Mucosa of gallbladder (tissue), 1 donor: ENCODE results near the gene SPR. TPM values are rescaled to one million over a fixed set of nuclear protein-coding genes. Genes with fewer than 3 reads are reported as not detected.

Experiments used
- DNase-seq: peaks from one replicate; pipeline ENCODE4 v3.0.0-alpha.2; 2020; ENCODE audit warnings: low spot score
- total RNA-seq: library from RNA; stranded (reverse); gene quantifications from one replicate; pipeline ENCODE4 v1.2.1, GENCODE V29; 2021
- donor health status: DM: no; HTN: no; CAD: no.

The SPR gene
- total RNA-seq, 1 donor from 2014 or later: 60.3 TPM

DNA sequence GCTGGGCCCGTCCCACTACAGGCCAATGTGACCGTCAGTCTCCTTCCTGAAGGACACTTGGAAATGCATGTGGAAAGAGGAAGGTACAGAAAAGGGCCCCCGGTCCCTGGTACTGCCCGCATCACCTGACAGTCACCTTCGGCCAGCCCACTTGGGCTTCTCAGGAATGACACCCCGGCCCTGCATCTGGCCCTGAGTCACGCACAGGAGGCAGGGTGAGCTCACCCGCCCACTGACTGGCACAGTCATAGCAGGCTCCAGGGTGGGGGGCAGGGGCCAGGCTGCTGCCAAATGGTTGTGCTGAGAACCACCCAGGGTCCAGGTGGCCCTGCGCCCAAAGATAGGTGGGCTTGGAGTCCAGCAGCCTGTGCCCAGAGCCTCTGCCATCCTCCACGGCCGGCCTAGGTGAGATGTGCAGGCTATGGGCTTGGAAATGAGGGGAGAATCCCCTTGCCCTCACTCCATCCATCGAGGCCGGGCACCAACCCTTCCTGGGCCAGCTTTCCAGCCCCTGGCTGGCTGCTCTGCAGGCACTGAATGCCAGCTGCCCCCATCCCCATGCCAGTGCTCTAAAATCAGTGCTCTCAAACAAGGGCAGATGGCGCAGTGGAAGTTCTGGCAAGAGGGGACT is 44.2 kb downstream of the SPR start:
- DNase-seq: no peak

DNA sequence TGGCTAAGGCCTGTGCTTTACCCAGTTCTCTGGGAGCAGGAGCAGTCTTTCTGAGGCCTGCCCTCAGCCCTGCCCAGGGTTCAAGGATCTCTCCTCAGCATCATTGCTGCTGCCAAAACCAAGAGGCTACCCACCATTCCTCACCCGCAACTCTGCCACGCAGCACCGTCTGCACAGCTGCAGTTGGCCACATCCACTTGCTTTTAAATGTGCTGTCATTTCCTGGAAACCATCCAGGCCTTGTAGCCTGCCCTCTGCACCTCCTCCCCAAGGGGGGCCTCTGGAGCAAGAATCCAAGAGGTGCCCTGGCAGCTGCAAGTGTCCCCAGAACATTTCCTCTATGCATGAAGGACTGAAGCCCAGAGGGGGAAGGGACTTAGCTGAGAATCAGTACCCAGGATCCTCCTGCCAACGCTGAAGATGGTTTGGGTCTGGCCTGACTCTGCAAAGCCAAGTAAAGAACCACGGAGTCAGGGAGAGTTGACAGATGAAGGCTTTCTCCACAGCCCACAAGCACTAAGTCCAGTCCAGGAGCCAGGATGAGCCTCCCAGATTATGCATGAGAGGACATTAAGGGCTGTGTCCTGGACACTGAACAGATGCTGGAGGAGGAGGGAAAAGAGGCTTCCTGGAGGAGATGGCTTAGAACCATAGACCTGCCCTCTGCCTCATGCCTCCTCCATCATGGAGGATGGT is 45.0 kb downstream of the SPR start:
- no peak for DNase-seq

DNA sequence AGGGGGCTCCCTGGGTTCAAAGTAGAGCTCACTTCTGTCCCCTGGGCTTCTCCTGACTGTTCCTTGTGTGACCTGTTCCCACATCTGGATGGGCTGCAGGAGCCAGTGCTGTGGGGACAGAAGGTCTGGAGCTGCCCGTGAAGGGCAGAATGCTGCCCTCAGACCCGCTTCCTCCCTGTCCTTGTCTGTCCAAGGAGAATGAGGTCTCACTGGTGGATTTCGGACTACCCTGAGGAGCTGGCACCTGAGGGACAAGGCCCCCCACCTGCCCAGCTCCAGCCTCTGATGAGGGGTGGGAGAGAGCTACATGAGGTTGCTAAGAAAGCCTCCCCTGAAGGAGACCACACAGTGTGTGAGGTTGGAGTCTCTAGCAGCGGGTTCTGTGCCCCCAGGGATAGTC is 45.6 kb downstream of the SPR start:
- DNase-seq: no peak

DNA sequence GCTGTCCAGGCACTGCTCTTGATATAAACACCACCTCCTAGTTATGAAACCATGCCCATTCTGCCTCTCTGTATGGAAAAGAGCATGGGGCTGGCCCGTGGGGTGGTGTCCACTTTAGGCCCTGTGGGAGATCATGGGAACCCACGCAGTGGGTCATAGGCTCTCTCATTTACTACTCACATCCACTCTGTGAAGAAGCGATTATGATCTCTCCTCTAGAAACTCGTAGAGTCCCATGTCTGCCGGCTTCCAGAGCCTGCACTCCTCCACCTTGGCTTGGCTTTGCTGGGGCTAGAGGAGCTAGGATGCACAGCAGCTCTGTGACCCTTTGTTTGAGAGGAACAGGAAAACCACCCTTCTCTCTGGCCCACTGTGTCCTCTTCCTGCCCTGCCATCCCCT is 46.0 kb downstream of the SPR start:
- DNase-seq: no peak

DNA sequence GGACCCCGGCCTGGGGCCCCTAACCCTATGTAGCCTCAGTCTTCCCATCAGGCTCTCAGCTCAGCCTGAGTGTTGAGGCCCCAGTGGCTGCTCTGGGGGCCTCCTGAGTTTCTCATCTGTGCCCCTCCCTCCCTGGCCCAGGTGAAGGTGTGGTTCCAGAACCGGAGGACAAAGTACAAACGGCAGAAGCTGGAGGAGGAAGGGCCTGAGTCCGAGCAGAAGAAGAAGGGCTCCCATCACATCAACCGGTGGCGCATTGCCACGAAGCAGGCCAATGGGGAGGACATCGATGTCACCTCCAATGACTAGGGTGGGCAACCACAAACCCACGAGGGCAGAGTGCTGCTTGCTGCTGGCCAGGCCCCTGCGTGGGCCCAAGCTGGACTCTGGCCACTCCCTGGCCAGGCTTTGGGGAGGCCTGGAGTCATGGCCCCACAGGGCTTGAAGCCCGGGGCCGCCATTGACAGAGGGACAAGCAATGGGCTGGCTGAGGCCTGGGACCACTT is 46.5 kb downstream of the SPR start:
- DNase-seq: no peak

DNA sequence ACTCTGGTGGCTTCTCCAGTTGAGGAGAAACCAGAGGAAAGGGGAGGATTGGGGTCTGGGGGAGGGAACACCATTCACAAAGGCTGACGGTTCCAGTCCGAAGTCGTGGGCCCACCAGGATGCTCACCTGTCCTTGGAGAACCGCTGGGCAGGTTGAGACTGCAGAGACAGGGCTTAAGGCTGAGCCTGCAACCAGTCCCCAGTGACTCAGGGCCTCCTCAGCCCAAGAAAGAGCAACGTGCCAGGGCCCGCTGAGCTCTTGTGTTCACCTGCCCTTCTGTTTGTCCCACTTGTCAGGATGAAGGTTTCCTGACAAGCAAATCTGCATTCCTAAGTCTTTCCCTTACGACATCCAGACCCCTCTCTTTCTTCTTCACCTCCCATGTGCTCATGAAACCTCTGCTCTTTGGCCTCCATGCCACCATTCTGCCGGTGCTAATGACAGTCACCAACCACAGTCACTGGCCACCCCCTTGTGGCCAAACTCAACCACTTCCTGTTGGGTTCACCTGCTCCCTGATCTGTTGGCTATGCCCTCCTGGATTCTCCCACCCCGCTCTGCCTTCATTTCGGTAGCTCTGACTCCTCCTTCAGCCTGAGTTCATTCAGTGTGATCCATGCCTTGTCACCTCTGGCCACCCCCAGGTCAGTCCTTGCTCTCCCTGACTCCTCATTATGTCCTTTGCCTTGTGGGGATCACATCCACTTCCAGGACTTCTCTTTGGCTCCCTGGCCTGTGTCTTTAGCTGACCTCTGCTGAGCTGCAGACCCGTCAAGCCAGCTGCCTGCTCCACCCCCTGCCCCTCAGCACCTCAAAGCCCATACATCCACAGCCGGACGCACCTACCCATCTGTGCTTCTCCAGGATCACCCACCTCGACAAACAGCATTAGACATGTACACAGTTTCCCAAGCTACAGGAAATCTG is 47.7 kb downstream of the SPR start:
- no peak for DNase-seq

DNA sequence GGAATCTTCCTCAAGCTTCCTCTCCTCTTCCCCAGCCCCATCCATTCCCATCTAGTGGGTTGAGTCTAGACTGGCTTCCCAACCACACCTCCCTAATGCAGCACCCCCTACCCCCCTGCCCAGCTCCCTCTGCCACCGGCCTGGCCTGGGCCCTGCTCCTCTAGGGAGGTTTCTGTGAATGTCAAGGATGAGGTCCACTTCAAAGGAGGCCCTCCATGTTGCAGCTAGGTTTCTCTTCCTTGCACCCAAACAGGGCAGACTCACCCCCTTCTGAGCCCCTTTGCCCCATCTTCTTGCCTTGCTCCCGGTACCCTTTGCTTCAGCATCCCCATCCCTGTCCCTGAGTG is 48.4 kb downstream of the SPR start:
- no peak for DNase-seq

DNA sequence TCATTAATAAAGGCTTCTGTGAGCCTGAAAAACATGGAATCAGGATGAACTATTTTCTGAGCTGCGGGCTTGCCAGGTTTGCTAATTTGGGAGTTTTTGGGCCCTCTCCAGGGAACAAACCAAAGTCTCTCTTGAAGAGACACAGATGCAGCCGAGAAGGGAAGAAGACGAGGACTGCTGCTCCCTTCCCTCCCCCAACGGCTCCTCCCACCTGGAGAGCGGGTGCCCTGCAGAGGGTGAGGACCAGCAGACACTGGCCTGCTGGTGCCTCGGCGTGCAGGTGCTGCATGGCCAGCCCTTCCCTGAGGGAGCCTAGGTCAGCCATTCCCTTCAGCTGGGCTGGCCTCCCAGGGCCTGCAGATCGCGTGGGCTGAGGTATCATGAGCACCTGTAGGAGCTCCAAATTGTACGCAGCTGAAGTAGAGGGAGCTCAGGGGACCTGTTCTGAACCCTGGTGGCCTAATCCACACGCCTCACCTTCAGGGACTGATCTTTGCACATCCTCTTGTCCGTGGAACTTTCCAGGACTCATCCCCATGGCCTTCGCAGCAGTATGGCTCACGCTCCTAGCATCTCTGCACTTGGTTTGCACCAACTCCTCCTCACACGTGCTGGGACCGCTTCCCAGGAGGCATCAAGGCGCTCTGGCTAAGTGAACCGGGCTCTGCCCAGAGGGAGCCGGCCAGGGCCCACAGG is 49.6 kb downstream of the SPR start:
- DNase-seq: no peak

DNA sequence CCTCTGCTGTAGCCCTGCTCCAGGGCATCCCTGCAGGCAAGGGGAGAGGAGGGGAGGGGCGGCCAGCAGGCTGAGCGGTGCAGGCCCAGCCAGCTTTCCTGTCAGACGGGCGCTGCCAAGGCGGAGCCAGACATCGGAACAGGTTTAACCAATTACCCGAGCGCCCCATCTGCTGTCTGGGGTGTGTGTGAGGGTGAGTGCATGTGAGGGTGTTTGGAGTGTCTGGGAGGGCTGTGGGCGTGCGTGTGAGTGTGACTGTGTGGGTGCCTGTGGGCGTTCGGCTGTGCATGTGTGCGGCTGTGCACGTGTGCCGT is 50.1 kb downstream of the SPR start:
- no peak for DNase-seq

DNA sequence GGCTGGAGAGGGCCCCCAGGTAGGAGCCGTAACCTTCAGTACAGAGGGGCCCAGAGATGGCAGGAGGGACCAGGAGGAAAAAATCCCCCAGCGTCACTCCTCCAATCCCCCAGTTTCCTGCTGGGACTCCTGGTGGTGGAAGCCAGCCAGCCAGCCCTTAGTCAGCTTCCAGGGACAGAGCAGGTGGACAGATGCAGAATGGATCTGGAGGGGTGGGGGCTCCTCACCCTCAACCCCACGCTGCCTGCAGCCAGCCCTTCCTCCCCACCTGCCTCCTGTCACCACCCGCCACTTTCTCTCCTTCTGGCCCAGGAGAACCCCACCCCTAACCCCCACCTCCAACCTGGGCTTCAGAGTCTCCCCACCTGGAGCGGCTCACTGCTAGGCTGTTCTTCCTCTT is 51.2 kb downstream of the SPR start:
- no peak for DNase-seq

DNA sequence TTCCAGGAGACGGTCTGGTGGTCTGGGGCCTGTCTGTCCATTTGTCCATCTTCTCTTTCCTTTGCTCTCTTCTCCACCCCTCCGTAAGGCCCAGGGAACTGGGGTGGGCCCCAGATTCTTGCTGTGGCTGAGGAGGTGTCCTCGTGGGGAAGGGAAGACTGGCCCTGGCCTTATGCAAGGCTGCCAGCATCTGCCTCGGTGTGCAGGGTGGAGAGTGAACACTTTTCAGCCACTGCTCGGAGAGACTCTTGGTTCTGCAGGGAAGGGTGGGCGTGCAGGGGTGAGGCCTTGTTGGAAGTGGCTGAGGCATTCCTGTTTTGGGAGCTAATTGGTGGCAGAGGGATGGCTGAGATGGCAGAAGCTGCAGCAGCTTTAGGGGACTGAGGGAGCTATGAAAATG is 53.2 kb downstream of the SPR start:
- no peak for DNase-seq

DNA sequence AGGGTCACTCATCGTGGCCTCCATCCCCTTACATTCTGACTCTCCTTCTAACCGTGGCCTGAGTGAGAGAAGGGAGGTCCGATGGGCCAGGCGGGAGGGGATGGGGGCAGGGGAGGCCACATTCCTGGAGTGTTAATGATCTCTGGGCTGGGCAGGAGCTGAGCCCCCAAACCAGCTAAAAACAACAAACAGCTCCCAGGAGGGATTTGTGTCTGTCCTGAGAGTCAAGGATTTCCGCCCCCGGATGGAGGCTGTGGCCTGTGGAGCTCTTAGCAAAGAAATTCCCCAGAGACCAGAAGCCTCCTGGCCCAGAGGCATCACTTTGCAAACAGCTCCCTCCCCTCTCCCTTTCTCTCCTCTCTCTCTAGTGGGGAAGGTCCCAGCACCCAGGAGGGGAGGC is 53.6 kb downstream of the SPR start:
- no peak for DNase-seq

Other genes with a start within 250 kb of the SPR start
- gene EXOC6B, start 61.4 kb upstream of the SPR start, total RNA-seq: 37.1 TPM
- 0.12 TPM for gene EMX1, start 30.1 kb downstream of the SPR start, total RNA-seq
- gene SFXN5, start 184.3 kb downstream of the SPR start, total RNA-seq: 21.9 TPM
- gene RAB11FIP5, start 225.5 kb downstream of the SPR start, total RNA-seq: 63.0 TPM